SIG-M5 (cell line): ENCODE results near the gene CYB561A3.

ENCODE experiments used
- DNase-seq: peaks from one replicate; lab custom pipeline; 2025; lab: John Stamatoyannopoulos, UW

CYB561A3 gene

GRCh38 chr11:61345170-61345610 lies 16.5 kb downstream of the CYB561A3 start:
- DNase-seq: no peak

GRCh38 chr11:61343792-61344745 lies 17.6 kb downstream of the CYB561A3 start:
- no peak for DNase-seq

GRCh38 chr11:61342207-61342803 lies 19.4 kb downstream of the CYB561A3 start:
- no peak for DNase-seq

GRCh38 chr11:61341706-61342105 lies 20.0 kb downstream of the CYB561A3 start:
- no peak for DNase-seq

- DNase-seq: no peak
Measured at GRCh38 chr11:61340979-61341378, 20.7 kb downstream of the CYB561A3 start.

GRCh38 chr11:61339490-61339878 lies 22.2 kb downstream of the CYB561A3 start:
- no peak for DNase-seq

- DNase-seq: no peak
Measured at GRCh38 chr11:61338783-61339489, 22.7 kb downstream of the CYB561A3 start.

- no peak for DNase-seq
Measured at GRCh38 chr11:61337706-61338470, 23.8 kb downstream of the CYB561A3 start.

- no peak for DNase-seq
Measured at GRCh38 chr11:61336171-61336935, 25.3 kb downstream of the CYB561A3 start.

GRCh38 chr11:61335355-61335710 lies 26.3 kb downstream of the CYB561A3 start:
- no peak for DNase-seq

- no peak for DNase-seq
Measured at GRCh38 chr11:61334434-61335354, 27.0 kb downstream of the CYB561A3 start.

GRCh38 chr11:61333550-61334433 lies 27.9 kb downstream of the CYB561A3 start:
- DNase-seq: no peak

GRCh38 chr11:61332797-61333549 lies 28.7 kb downstream of the CYB561A3 start, which contains the start of the genes DDB1 and TKFC:
TSS of gene DDB1 (minus strand) at chr11:61333105. CDS start at chr11:61332968, 137 bp downstream.
TSS of gene TKFC (plus strand) at chr11:61333228. CDS start at chr11:61334729, 1,501 bp downstream.
- peak; percentile 12 for DNase-seq

- DNase-seq: no peak
Measured at GRCh38 chr11:61332281-61332796, 29.3 kb downstream of the CYB561A3 start.

- peak; percentile 8 for DNase-seq
Measured at GRCh38 chr11:61331651-61332050, 30.0 kb downstream of the CYB561A3 start.

GRCh38 chr11:61329871-61330270 lies 31.8 kb downstream of the CYB561A3 start:
- no peak for DNase-seq

GRCh38 chr11:61328351-61328750 lies 33.3 kb downstream of the CYB561A3 start:
- no peak for DNase-seq

GRCh38 chr11:61327669-61328071 lies 34.0 kb downstream of the CYB561A3 start:
- no peak for DNase-seq
